ENCODE results near the gene ABTB2.
A peak's percentile ranks its signal among the peaks of the same experiment; 100 is the strongest.

ABTB2 gene

DNA sequence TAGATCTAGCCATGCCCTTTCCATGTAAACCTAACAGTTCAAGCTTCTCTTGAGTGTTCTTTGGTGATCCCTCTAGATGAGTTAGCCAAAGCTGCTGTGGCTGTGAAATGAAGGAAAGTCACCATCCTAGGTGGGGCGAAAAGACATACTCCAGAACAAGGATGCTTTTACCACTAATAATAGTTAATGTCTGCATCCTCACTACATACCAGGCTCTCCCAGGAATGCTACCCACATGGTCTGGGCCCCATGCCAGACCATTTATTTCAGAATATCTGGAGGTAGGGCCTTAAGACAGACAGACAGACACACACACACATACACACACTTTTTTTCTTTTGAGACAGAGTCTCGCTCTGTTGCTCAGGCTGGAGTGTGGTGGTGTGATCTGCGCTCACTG lies 14.7 kb downstream of the ABTB2 start:
- H3K4me3 ChIP-seq (ENCODE audit: low read length) = no peak overlapping the region
- H3K27me3 ChIP-seq (ENCODE audit: insufficient read depth, low read length) = no peaks in the 10 kb centered on the region
- H3K36me3 ChIP-seq (ENCODE audit: insufficient read depth, low read length) = no peaks in the 10 kb centered on the region
- no peak overlapping the region for H3K27ac ChIP-seq (ENCODE audit: low read depth, low read length)
- peaks cover 9% of the 10 kb centered on the region; the same call in 1 of the 2 replicates for H3K4me1 ChIP-seq (ENCODE audit: insufficient read depth, low read length)
- WGBS = 97% methylated on average over 3 of the region's 3 CpGs
- H3K9ac ChIP-seq (ENCODE audit: low read depth, low read length) = no peak overlapping the region
- H3K9me3 ChIP-seq (ENCODE audit: insufficient read depth, low read depth, low read length) = no peaks in the 10 kb centered on the region

- WGBS = 74% methylated on average over 6 of the region's 6 CpGs
- peaks cover 9% of the 10 kb centered on the region; the same call in 1 of the 2 replicates for H3K4me1 ChIP-seq (ENCODE audit: insufficient read depth, low read length)
- no peaks in the 10 kb centered on the region for H3K36me3 ChIP-seq (ENCODE audit: insufficient read depth, low read length)
- no peak overlapping the region for H3K4me3 ChIP-seq (ENCODE audit: low read length)
- no peak overlapping the region for H3K9ac ChIP-seq (ENCODE audit: low read depth, low read length)
- peak overlapping the region; percentile 51; the same call in 1 of the 2 replicates for H3K27ac ChIP-seq (ENCODE audit: low read depth, low read length)
- no peaks in the 10 kb centered on the region for H3K27me3 ChIP-seq (ENCODE audit: insufficient read depth, low read length)
- H3K9me3 ChIP-seq (ENCODE audit: insufficient read depth, low read depth, low read length) = no peaks in the 10 kb centered on the region
Measured at GRCh38 chr11:34341931-34342533, 15.8 kb downstream of the ABTB2 start.

DNA sequence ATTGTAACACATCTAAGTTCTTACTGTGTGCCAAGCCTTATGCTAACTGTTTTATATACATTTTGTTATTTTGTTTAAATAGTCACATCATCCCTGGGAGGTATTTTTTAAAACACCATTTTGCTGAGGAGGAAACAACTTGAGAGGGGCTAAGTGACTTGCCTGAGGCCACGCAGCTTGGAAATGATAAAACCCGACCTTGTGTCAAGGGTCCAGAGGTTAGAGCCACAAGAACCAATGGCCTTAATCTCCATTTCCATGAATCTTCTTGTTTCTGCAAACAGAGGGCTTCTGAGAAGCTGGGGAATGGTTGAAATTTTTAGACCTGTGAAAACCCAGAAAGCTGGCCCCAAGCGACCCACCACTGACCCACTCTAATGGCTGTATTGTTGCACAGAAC lies 16.7 kb downstream of the ABTB2 start:
- WGBS = 91% methylated on average over 3 of the region's 3 CpGs
- Histone ChIP-seq H3K4me1 (ENCODE audit: insufficient read depth, low read length) (peaks cover 9% of the 10 kb centered on the region; the same call in 1 of the 2 replicates), H3K4me3 (ENCODE audit: low read length) (no peak overlapping the region), H3K9ac (ENCODE audit: low read depth, low read length) (no peak overlapping the region), H3K27me3 (ENCODE audit: insufficient read depth, low read length) (no peaks in the 10 kb centered on the region), H3K9me3 (ENCODE audit: insufficient read depth, low read depth, low read length) (no peaks in the 10 kb centered on the region), H3K36me3 (ENCODE audit: insufficient read depth, low read length) (no peaks in the 10 kb centered on the region), H3K27ac (ENCODE audit: low read depth, low read length) (no peak overlapping the region)

DNA sequence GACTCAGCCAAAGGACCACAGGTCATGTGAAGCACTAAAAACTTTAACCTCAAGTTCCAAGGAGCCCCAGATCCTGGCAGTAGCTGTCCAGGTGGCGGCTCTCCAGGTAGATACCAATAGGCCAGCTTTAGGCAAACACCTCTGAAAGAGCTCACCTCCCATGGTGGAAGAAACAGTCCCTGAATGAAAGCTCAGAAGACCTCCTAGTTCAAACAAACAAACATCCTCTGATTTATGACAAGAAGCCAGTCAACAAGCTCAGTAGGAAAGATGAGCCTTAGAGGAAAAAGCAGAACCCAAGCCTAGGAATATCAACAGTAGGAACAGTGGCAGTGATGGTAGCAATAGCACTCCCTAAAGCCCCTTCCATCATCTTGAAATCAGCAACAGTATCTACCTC lies 17.2 kb downstream of the ABTB2 start:
- 95% methylated on average over 1 of the region's 1 CpG for WGBS
- H3K9me3 ChIP-seq (ENCODE audit: insufficient read depth, low read depth, low read length) = no peaks in the 10 kb centered on the region
- peaks cover 9% of the 10 kb centered on the region; the same call in 1 of the 2 replicates for H3K4me1 ChIP-seq (ENCODE audit: insufficient read depth, low read length)
- no peaks in the 10 kb centered on the region for H3K27me3 ChIP-seq (ENCODE audit: insufficient read depth, low read length)
- no peaks in the 10 kb centered on the region for H3K36me3 ChIP-seq (ENCODE audit: insufficient read depth, low read length)
- no peak overlapping the region for H3K9ac ChIP-seq (ENCODE audit: low read depth, low read length)
- H3K4me3 ChIP-seq (ENCODE audit: low read length) = no peak overlapping the region
- H3K27ac ChIP-seq (ENCODE audit: low read depth, low read length) = no peak overlapping the region

DNA sequence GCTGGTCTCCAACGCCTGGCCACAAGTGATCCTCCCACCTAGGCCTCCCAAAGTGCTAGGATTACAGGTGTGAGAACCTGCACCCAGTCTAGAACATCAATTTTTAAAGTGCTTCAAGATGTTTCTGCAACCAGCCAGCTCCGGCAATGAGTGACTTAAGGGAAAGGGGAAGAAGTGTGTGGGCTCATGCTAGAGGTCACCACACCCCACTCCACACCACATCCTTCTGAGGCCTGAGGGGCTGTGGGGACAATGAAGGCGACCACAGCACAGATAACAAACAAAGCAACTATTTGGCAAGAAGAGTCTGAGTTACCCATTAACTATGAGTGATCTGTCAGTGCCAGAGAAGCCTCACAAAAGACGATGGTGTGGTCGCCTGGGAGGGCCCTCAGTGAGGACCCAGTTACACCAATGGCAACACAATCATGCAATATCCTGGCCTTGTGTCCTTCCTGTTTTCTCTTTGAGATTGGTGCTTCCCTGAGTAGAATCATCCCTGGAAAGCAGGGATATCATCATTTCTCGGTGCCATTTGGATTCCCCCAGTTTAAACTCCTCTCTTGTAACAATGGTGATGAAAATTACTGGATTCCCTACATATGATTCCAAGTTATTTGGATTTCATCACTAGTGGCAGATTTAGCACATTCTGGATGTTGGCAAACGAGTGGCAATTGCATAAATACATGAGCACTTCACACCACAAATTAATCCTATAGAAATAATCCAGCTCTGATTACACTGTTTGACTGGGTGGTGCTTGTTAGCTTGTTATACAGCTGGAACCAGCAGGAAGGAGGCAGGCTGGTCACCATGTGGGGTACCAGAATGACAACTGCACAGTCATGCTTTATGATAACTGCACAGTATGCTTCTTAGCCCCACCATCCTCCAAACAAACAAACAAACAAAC lies 18.4 kb downstream of the ABTB2 start:
- 84% methylated on average over 6 of the region's 7 CpGs for WGBS
- no peak overlapping the region for H3K9ac ChIP-seq (ENCODE audit: low read depth, low read length)
- H3K4me3 ChIP-seq (ENCODE audit: low read length) = no peak overlapping the region
- no peaks in the 10 kb centered on the region for H3K9me3 ChIP-seq (ENCODE audit: insufficient read depth, low read depth, low read length)
- H3K27ac ChIP-seq (ENCODE audit: low read depth, low read length) = no peak overlapping the region
- no peaks in the 10 kb centered on the region for H3K36me3 ChIP-seq (ENCODE audit: insufficient read depth, low read length)
- peaks cover 9% of the 10 kb centered on the region; the same call in 1 of the 2 replicates for H3K4me1 ChIP-seq (ENCODE audit: insufficient read depth, low read length)
- no peaks in the 10 kb centered on the region for H3K27me3 ChIP-seq (ENCODE audit: insufficient read depth, low read length)

DNA sequence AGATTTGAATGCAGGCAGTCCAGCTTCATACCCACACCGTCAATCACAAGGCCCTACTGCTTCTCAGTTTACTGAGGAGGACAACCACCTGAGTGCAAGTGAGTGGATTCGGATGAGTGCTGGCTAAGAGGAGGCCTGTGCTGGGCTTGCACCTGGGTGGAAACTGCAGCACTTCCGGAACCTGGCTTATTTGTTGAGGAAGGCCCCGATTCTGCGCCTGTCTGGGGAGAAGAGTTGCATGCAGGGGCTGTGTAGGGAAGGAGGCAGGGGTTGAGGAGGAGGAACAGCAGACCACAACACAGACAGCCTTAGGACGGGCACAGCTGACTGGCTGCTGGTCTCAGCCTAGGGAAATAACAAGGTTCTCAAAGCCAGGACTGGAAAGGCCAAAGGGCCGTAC lies 20.8 kb downstream of the ABTB2 start:
- Histone ChIP-seq H3K4me1 (ENCODE audit: insufficient read depth, low read length) (peaks cover 17% of the 10 kb centered on the region), H3K27me3 (ENCODE audit: insufficient read depth, low read length) (no peaks in the 10 kb centered on the region), H3K36me3 (ENCODE audit: insufficient read depth, low read length) (no peaks in the 10 kb centered on the region), H3K9ac (ENCODE audit: low read depth, low read length) (no peak overlapping the region), H3K4me3 (ENCODE audit: low read length) (no peak overlapping the region), H3K27ac (ENCODE audit: low read depth, low read length) (no peak overlapping the region), H3K9me3 (ENCODE audit: insufficient read depth, low read depth, low read length) (no peaks in the 10 kb centered on the region)
- WGBS = 94% methylated on average over 7 of the region's 7 CpGs

GRCh38 chr11:34335801-34336200 lies 22.0 kb downstream of the ABTB2 start:
- H3K27me3 ChIP-seq (ENCODE audit: insufficient read depth, low read length) = no peaks in the 10 kb centered on the region
- H3K4me3 ChIP-seq (ENCODE audit: low read length) = no peak overlapping the region
- H3K9ac ChIP-seq (ENCODE audit: low read depth, low read length) = no peak overlapping the region
- no peaks in the 10 kb centered on the region for H3K36me3 ChIP-seq (ENCODE audit: insufficient read depth, low read length)
- WGBS = 90% methylated on average over 4 of the region's 5 CpGs
- peaks cover 10% of the 10 kb centered on the region for H3K4me1 ChIP-seq (ENCODE audit: insufficient read depth, low read length)
- no peak overlapping the region for H3K27ac ChIP-seq (ENCODE audit: low read depth, low read length)
- no peaks in the 10 kb centered on the region for H3K9me3 ChIP-seq (ENCODE audit: insufficient read depth, low read depth, low read length)

GRCh38 chr11:34335331-34335730 lies 22.5 kb downstream of the ABTB2 start:
- H3K9me3 ChIP-seq (ENCODE audit: insufficient read depth, low read depth, low read length) = no peaks in the 10 kb centered on the region
- no peak overlapping the region for H3K9ac ChIP-seq (ENCODE audit: low read depth, low read length)
- no peak overlapping the region for H3K27ac ChIP-seq (ENCODE audit: low read depth, low read length)
- no peaks in the 10 kb centered on the region for H3K27me3 ChIP-seq (ENCODE audit: insufficient read depth, low read length)
- peaks cover 10% of the 10 kb centered on the region; the same call in 1 of the 2 replicates for H3K4me1 ChIP-seq (ENCODE audit: insufficient read depth, low read length)
- no peaks in the 10 kb centered on the region for H3K36me3 ChIP-seq (ENCODE audit: insufficient read depth, low read length)
- no peak overlapping the region for H3K4me3 ChIP-seq (ENCODE audit: low read length)
- 92% methylated on average over 2 of the region's 2 CpGs for WGBS

GRCh38 chr11:34333787-34334186 lies 24.0 kb downstream of the ABTB2 start:
- H3K4me1 ChIP-seq (ENCODE audit: insufficient read depth, low read length) = peaks cover 10% of the 10 kb centered on the region; the same call in 1 of the 2 replicates
- H3K27me3 ChIP-seq (ENCODE audit: insufficient read depth, low read length) = no peaks in the 10 kb centered on the region

GRCh38 chr11:34332524-34332923 lies 25.3 kb downstream of the ABTB2 start:
- H3K9ac ChIP-seq (ENCODE audit: low read depth, low read length) = no peak overlapping the region
- no peak overlapping the region for H3K27ac ChIP-seq (ENCODE audit: low read depth, low read length)
- 71% methylated on average over 3 of the region's 3 CpGs for WGBS
- H3K36me3 ChIP-seq (ENCODE audit: insufficient read depth, low read length) = no peaks in the 10 kb centered on the region
- H3K4me3 ChIP-seq (ENCODE audit: low read length) = no peak overlapping the region
- no peaks in the 10 kb centered on the region for H3K9me3 ChIP-seq (ENCODE audit: insufficient read depth, low read depth, low read length)
- no peaks in the 10 kb centered on the region for H3K27me3 ChIP-seq (ENCODE audit: insufficient read depth, low read length)
- peaks cover 10% of the 10 kb centered on the region; the same call in 1 of the 2 replicates for H3K4me1 ChIP-seq (ENCODE audit: insufficient read depth, low read length)

More at GRCh38 chr11:34333787-34334186, 24.0 kb downstream of the ABTB2 start:
- Histone ChIP-seq H3K4me3 (ENCODE audit: low read length) (no peak overlapping the region), H3K36me3 (ENCODE audit: insufficient read depth, low read length) (no peaks in the 10 kb centered on the region), H3K9me3 (ENCODE audit: insufficient read depth, low read depth, low read length) (no peaks in the 10 kb centered on the region), H3K9ac (ENCODE audit: low read depth, low read length) (no peak overlapping the region), H3K27ac (ENCODE audit: low read depth, low read length) (no peak overlapping the region)
- 87% methylated on average over 3 of the region's 3 CpGs for WGBS

DNA sequence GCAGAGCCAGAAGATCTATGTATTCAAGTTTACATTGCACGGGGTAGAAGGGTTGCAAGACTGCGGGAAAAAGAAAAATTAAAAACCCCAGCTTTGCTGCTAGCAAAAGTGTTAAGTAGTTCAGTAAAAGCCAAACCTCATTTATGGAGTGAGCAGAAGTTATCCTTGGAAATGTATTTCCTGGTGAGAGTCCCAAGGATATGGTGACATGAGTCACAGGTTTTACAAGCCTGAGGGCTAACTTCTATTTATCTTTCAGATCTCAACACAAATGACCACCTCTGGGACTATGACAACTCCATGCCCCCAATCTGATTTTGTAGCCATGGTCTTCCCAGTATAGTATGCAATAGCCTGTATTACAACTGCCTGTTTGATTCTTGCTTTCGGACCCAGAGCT lies 26.1 kb downstream of the ABTB2 start:
- H3K4me1 ChIP-seq (ENCODE audit: insufficient read depth, low read length) = peaks cover 10% of the 10 kb centered on the region; the same call in 1 of the 2 replicates
- H3K27me3 ChIP-seq (ENCODE audit: insufficient read depth, low read length) = no peaks in the 10 kb centered on the region
- no peaks in the 10 kb centered on the region for H3K36me3 ChIP-seq (ENCODE audit: insufficient read depth, low read length)
- H3K9ac ChIP-seq (ENCODE audit: low read depth, low read length) = no peak overlapping the region
- H3K9me3 ChIP-seq (ENCODE audit: insufficient read depth, low read depth, low read length) = no peaks in the 10 kb centered on the region
- no peak overlapping the region for H3K27ac ChIP-seq (ENCODE audit: low read depth, low read length)
- WGBS = 93% methylated on average over 3 of the region's 3 CpGs
- H3K4me3 ChIP-seq (ENCODE audit: low read length) = no peak overlapping the region
